ENCODE measurements around the gene NTSR1. TPM values are rescaled to one million over a fixed set of nuclear protein-coding genes. Genes with fewer than 3 reads are reported as not detected.

NTSR1 gene
- polyA plus RNA-seq, 4 donors: 0.99 to 1.6 (median 1.5) TPM

GRCh38 chr20:62737271-62737811 lies 28.7 kb downstream of the NTSR1 start:
- DNase-seq (ENCODE audit: low read depth in 4 of 4, low spot score in 2 of 4): no peak

GRCh38 chr20:62738025-62738881 lies 29.6 kb downstream of the NTSR1 start:
- DNase-seq (ENCODE audit: low read depth in 4 of 4, low spot score in 2 of 4): no peak

- DNase-seq (ENCODE audit: low read depth in 4 of 4, low spot score in 2 of 4): no peak
Observed at GRCh38 chr20:62739067-62739466, 30.4 kb downstream of the NTSR1 start.

- no peak for DNase-seq (ENCODE audit: low read depth in 4 of 4, low spot score in 2 of 4)
Observed at GRCh38 chr20:62739581-62740285, 31.1 kb downstream of the NTSR1 start.

- no peak for DNase-seq (ENCODE audit: low read depth in 4 of 4, low spot score in 2 of 4)
Observed at GRCh38 chr20:62740286-62741141, 31.9 kb downstream of the NTSR1 start.

- DNase-seq (ENCODE audit: low read depth in 4 of 4, low spot score in 2 of 4): no peak
Observed at GRCh38 chr20:62741191-62741691, 32.6 kb downstream of the NTSR1 start.

GRCh38 chr20:62741701-62742491 lies 33.3 kb downstream of the NTSR1 start:
- no peak for DNase-seq (ENCODE audit: low read depth in 4 of 4, low spot score in 2 of 4)

GRCh38 chr20:62742550-62742949 lies 33.9 kb downstream of the NTSR1 start:
- DNase-seq (ENCODE audit: low read depth in 4 of 4, low spot score in 2 of 4): no peak

- DNase-seq (ENCODE audit: low read depth in 4 of 4, low spot score in 2 of 4): no peak
Observed at GRCh38 chr20:62742979-62743776, 34.5 kb downstream of the NTSR1 start.

GRCh38 chr20:62743777-62744317 lies 35.2 kb downstream of the NTSR1 start:
- DNase-seq (ENCODE audit: low read depth in 4 of 4, low spot score in 2 of 4): no peak

GRCh38 chr20:62744741-62745191 lies 36.1 kb downstream of the NTSR1 start:
- DNase-seq (ENCODE audit: low read depth in 4 of 4, low spot score in 2 of 4): no peak

- DNase-seq (ENCODE audit: low read depth in 4 of 4, low spot score in 2 of 4): no peak
Observed at GRCh38 chr20:62745279-62745951, 36.8 kb downstream of the NTSR1 start.

- DNase-seq (ENCODE audit: low read depth in 4 of 4, low spot score in 2 of 4): no peak
Observed at GRCh38 chr20:62745952-62746288, 37.3 kb downstream of the NTSR1 start.

GRCh38 chr20:62748311-62748710 lies 39.7 kb downstream of the NTSR1 start:
- no peak for DNase-seq (ENCODE audit: low read depth in 4 of 4, low spot score in 2 of 4)

GRCh38 chr20:62749851-62750445 lies 41.3 kb downstream of the NTSR1 start:
- no peak for DNase-seq (ENCODE audit: low read depth in 4 of 4, low spot score in 2 of 4)

GRCh38 chr20:62751551-62752150 lies 43.0 kb downstream of the NTSR1 start:
- DNase-seq (ENCODE audit: low read depth in 4 of 4, low spot score in 2 of 4): no peak

- DNase-seq (ENCODE audit: low read depth in 4 of 4, low spot score in 2 of 4): no peak
Observed at GRCh38 chr20:62752181-62752670, 43.6 kb downstream of the NTSR1 start.

All from left renal cortex interstitium (tissue), 4 donors.